D721Med (cell line): ENCODE data around the gene CLMN.

Experiments used
- DNase-seq: peaks from one replicate; pipeline ENCODE4 v3.0.0; 2011; ENCODE audit warnings: low spot score; ENCODE audit not compliant: insufficient read length
- FAIRE-seq: peaks from 2 replicates; lab custom pipeline; 2011; peaks lifted over from hg19 to GRCh38; lab: Jason Lieb, UNC
- CTCF ChIP-seq: IDR thresholded peaks from 2 replicates; pipeline ENCODE4 v1.5.1; 2012; ENCODE audit warnings: mild to moderate bottlenecking, control low read depth; ENCODE audit not compliant: insufficient read depth; ENCODE audit errors: missing control alignments

CLMN gene

GRCh38 chr14:95345032-95345431, 25.3 kb upstream of the CLMN start:
- FAIRE-seq = no peak
- no peak for DNase-seq
- no peak for TF ChIP-seq CTCF

GRCh38 chr14:95344536-95344935, 24.8 kb upstream of the CLMN start:
- TF ChIP-seq CTCF = no peak
- FAIRE-seq (no peak), DNase-seq (no peak)

- FAIRE-seq = no peak
- no peak for TF ChIP-seq CTCF
- no peak for DNase-seq
These were observed 21.9 kb upstream of the CLMN start for GRCh38 chr14:95341564-95341963.

DNA sequence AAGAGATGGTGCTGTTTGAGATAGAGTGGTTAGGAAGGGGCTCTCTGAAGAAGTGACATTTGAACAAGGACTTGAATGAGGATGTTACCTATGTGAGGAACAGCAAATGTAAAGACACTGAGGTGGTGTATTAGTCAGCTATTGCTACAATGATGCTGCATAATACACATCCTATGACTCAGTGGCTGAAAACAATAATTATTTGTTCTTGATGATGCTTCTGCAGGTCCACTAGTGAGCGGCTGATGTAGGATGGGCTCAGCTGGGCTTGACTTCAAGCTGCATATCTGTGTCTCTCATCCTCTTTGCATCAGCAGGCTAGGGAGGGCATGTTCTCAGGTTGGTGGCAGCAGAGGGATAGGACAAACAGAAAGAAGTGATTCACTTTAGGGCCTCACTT, 21.4 kb upstream of the CLMN start:
- DNase-seq (no peak), FAIRE-seq (no peak)
- no peak for TF ChIP-seq CTCF

DNA sequence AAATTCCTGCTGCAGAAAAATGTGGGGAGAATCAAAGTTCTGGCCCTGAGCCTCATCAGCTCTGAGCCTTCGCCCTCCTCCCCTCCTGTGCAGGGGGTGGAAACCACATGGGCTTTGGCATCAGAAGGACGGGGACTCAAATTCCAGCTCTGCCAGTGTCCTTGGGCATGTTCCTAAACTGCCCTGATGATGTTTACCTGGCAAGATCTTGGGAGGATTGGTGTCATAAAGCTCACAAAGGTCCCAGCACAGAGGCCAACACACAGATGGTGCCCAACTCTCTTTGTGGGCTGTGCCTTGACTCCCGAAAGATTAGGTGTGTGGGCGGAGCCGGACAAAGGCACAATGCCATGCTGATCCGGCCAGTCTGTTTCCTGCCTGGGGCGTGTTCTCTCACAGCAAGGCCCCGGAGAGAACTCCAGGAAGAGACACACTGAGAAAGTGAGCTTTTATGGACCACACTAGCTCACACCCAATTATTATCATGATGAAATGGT, 20.5 kb upstream of the CLMN start:
- TF ChIP-seq CTCF = no peak
- no peak for DNase-seq
- FAIRE-seq = no peak

- no peak for DNase-seq
- no peak for FAIRE-seq
- TF ChIP-seq CTCF = no peak
These were observed 19.7 kb upstream of the CLMN start for GRCh38 chr14:95339301-95339865.

DNA sequence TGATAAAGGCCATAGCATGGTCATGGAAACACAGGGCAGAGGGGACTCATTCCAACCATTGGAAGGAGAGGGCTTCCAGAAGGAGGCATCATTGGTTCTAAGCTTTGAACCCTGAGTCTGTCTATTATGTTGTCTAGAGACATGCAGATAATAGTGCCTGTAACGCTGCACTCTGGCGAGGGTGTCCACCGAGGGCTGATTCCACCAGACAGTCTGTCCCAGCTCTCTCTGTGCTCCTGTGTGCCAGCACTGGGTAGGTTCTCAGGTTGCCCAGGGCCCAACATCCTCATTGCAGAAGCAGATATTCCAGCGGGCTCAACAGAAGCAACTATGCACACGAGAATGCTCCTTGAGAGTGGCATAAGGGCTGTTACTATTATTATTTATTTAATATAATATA, 18.7 kb upstream of the CLMN start:
- DNase-seq = no peak
- FAIRE-seq = no peak
- TF ChIP-seq CTCF = no peak
